GM15510 (cell line): Measurements from ENCODE around the gene PAPPA2.

Experiments
- POLR2A ChIP-seq: IDR thresholded peaks from 3 replicates; pipeline ENCODE4 v1.6.1; 2011; ENCODE audit warnings: borderline replicate concordance; ENCODE audit not compliant: insufficient read length; ENCODE audit errors: extremely low read depth

The PAPPA2 gene

DNA sequence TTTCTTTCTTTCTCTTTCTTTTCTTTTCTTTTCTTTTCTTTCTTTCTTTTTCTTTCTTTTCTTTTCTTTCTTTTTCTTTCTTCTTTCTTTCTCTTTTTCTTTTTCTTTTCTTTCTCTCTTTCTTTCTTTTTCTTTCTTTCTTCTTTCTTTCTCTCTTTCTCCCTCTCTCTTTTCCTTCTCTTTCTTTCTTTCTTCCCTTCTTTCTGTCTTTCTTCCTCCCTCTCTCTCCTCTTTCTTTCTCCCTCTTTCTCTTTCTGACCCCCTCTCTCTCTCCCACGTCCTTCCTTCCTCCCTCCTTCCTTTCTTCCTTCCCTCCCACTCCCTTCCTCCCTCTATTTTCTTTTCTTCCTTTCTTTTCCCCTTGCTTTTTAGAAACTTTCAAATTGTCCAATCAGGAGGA, 333.6 kb downstream of the PAPPA2 start:
- TF ChIP-seq POLR2A = no peak

GRCh38 chr1:176799327-176799726, 336.4 kb downstream of the PAPPA2 start:
- TF ChIP-seq POLR2A = no peak

GRCh38 chr1:176800978-176801513, 338.1 kb downstream of the PAPPA2 start:
- TF ChIP-seq POLR2A = no peak

GRCh38 chr1:176801514-176802020, 338.6 kb downstream of the PAPPA2 start:
- TF ChIP-seq POLR2A = no peak

DNA sequence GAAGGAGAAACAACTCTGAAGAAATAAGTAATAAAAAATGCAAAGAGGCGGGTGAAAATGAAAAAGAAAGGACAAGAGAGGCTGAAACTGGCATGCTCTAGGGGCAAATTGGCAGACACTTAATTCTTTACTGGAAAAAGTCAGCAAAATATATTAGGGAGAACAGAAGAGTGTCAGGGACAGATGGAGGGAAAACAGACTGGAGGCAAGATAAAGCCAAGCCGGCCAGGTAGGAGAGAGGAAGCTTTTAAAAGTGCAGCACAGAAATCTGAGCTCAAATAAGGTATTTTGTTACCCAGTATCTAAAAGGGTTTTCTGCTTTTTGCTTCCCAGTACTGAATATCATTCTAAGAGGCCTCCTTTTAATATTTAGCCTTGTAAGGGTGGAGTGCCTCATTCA, 339.3 kb downstream of the PAPPA2 start:
- no peak for TF ChIP-seq POLR2A

DNA sequence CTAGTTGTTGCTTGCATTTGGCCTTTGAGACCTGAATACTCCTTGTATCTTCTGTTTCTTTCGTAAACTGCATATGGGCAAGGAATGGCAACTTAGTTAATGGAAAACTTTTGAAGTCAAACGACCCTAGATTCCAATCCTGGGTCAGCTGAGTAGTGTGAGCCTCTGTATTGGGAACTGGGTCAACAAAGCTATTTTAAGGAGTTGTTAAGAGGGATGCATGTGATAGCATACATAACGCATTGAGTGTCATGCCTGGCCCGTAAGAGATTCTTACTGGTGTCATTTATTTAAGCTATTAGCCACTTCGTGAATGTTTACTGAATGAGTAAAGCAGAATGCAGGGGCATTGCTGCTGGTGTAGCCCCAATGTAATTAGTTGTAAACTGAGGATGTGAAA, 340.1 kb downstream of the PAPPA2 start:
- TF ChIP-seq POLR2A = no peak

DNA sequence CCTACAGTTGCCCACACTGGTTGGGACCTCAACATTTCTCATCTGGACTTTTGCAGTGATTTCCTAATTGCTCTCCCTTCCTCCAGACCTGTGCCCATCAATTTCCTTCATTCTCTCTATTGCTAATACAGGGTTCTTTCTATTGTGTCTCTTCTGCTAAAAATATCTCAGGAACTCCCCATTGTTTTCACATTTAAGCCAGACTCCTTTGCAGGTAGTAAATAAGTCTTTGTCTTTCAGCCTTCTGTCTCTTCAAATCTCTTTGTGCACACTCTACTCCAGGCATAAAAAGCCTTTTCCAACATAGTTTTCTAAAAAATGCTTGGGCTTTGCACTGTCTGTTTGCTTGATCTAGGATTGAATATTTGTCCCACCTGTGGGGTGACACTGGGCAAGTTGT, 340.6 kb downstream of the PAPPA2 start:
- TF ChIP-seq POLR2A = no peak

- no peak for TF ChIP-seq POLR2A
Measured at GRCh38 chr1:176809292-176809691, 346.3 kb downstream of the PAPPA2 start.

DNA sequence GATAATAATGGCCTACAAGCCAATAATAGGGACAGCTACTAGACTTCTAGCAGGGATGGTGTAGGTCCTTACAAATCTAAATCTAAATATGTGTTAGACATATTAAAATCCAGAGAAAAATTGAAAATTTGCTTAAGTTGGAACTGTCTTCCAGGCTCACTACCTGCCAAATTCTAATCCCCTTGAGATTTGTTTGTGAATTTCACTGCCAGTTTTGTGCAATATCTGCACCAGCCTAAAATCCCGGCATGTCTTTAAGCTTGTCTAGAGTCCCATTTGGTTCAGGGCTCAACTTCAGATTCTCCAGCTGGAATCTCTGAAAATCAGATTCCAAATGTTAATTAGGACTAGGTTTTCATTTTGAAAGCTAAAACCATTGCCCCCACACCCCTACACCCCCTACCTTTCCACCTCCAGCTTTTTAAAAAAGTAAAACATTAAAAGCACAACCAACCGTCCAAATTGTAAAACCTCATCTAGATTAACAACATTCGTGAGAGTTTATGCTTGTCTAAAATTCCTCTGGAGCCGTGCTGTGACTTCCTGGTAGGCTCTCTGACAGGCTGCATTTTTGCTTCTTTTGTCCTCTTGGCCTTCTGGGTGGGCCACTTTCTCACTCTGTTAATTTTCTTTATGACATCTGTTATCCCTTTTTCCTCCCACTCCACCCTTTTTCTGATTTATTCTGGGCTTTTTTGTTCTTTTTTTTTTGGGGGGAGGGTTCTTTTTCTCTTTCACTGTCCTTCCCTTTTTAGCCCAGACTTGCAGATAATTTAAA, 348.7 kb downstream of the PAPPA2 start:
- no peak for TF ChIP-seq POLR2A

GRCh38 chr1:176815621-176816020, 352.6 kb downstream of the PAPPA2 start:
- no peak for TF ChIP-seq POLR2A

GRCh38 chr1:176816232-176816631, 353.3 kb downstream of the PAPPA2 start:
- TF ChIP-seq POLR2A = no peak

GRCh38 chr1:176820391-176821031, 357.5 kb downstream of the PAPPA2 start:
- no peak for TF ChIP-seq POLR2A

GRCh38 chr1:176826265-176826664, 363.3 kb downstream of the PAPPA2 start:
- no peak for TF ChIP-seq POLR2A

DNA sequence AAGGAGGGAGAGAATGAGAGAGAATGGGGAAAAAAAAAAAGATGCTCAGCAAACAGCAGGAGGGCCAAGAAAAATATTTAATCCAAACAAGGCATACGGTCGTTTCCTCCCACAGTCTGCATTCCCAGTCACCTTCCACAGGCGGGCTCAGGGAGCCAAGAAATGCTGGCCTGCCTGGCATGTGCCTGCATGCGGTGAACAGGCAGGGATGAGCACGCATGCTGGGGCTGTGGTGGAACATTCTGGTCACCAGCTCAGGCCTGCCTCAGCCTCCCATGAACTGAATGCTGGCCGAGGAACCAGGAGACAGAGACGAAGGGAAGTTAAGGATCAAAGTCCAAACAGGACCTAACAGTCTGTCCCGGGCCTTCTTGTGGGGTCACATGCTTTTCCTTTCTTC, 366.3 kb downstream of the PAPPA2 start:
- no peak for TF ChIP-seq POLR2A

DNA sequence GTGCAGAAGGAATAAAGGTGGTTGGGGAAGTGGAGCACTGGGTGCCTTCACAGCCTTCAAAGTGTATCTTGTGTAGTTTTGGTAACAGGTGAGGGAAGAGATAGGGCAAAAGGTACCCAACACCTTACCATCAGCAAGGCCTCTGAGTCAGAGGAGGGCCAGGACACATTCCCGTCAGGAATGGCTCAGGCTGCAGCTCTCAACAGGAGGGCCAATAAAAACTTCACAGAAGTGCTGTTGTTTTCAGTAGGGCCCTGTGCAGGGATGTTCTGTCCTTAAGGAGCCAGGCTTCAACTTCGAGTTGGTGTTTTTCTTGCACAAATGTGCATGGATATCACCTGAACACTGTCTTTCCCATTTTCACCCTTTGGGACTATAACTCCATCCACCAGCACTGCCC, 368.2 kb downstream of the PAPPA2 start:
- TF ChIP-seq POLR2A = no peak

DNA sequence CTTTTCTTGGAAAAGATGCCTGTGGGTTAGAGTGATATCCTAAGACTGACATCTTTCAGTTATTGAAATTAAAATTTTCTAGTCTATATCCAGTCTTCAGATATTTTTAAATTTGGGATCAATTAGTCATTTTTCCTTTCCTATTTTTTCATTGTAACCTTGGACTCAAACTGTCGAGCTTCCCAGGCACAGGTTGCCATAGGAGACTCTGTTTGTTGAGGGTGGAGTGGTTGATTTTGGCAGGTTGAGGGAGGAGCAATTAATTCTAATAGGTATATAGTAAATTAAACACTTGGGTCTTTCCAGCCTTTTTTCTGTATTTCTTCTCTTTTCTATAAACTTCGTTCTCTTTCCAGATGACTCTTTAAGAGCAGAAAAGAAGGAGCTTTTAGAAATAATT, 374.7 kb downstream of the PAPPA2 start:
- TF ChIP-seq POLR2A = no peak
